Effector memory CD8-positive, alpha-beta T cell (primary cell): ENCODE results near the gene C2CD5.
"Not testable (repeated sequence)": the region's sequence is repeated elsewhere in the genome, so short reads cannot be mapped to it uniquely, and the experiment has no call there.

Experiments used
- ATAC-seq: fragments of 150-1000 bp; cut with Tn5 transposase; replicated peaks from 2 replicates; pipeline ENCODE4 v1.10.0; 2021; ENCODE audit warnings: mild to moderate bottlenecking, moderate library complexity
- DNase-seq, 3 experiments: peaks; one replicate each; pipeline ENCODE4 v3.0.0; 2021
- H3K27ac Mint-ChIP-seq, 2 donors: one replicate each; pipeline ENCODE4 v1.8.0; 2022; ENCODE audit warnings: mild to moderate bottlenecking in 2 of 2, mixed read lengths in 2 of 2, moderate library complexity in 2 of 2
- H3K27me3 Mint-ChIP-seq, 2 donors: one replicate each; pipeline ENCODE4 v1.8.0; 2022; ENCODE audit warnings: mixed read lengths in 2 of 2
- H3K36me3 Mint-ChIP-seq: one replicate; pipeline ENCODE4 v1.8.0; 2022; ENCODE audit warnings: mild to moderate bottlenecking, moderate library complexity, mixed read lengths; ENCODE audit not compliant: insufficient read depth
- H3K4me1 Mint-ChIP-seq, 2 donors: one replicate each; pipeline ENCODE4 v1.8.0; 2022; ENCODE audit warnings: low read depth in 2 of 2, mixed read lengths in 2 of 2
- H3K4me3 Mint-ChIP-seq, 2 donors: one replicate each; pipeline ENCODE4 v1.8.0; 2022; ENCODE audit warnings: mild to moderate bottlenecking in 2 of 2, mixed read lengths in 2 of 2, moderate library complexity in 2 of 2
- H3K9me3 Mint-ChIP-seq, 2 donors: one replicate each; pipeline ENCODE4 v1.8.0; 2022; ENCODE audit warnings: mixed read lengths in 2 of 2

C2CD5 gene

GRCh38 chr12:22529281-22530060 is 14.9 kb downstream of the C2CD5 start:
- Mint-ChIP-seq H3K36me3 (peaks cover 33% of the 10 kb centered on the region), H3K4me3 (no peak overlapping the region), H3K4me1 (peaks cover 8 to 16% of the 10 kb centered on the region in 2 donors), H3K27me3 (no peaks in the 10 kb centered on the region), H3K9me3 (no peaks in the 10 kb centered on the region), H3K27ac (no peak overlapping the region)
- ATAC-seq (peak; percentile 93), DNase-seq (no peak)

- Mint-ChIP-seq H3K4me1 (peaks cover 2 to 10% of the 10 kb centered on the region in 2 donors), H3K9me3 (no peaks in the 10 kb centered on the region), H3K4me3 (no peak overlapping the region), H3K27ac (no peak overlapping the region), H3K36me3 (peaks cover 42% of the 10 kb centered on the region), H3K27me3 (no peaks in the 10 kb centered on the region)
- no peak for DNase-seq
- ATAC-seq, result no peak
These were observed 16.3 kb downstream of the C2CD5 start for GRCh38 chr12:22527999-22528398.

- no peak for ATAC-seq
- H3K9me3 Mint-ChIP-seq, result no peaks in the 10 kb centered on the region
- no peak for DNase-seq
- no peak overlapping the region for H3K27ac Mint-ChIP-seq
- no peak overlapping the region for H3K4me3 Mint-ChIP-seq
- H3K4me1 Mint-ChIP-seq, result peaks cover 0 to 3% of the 10 kb centered on the region in 2 donors
- H3K36me3 Mint-ChIP-seq, result peaks cover 44% of the 10 kb centered on the region
- no peaks in the 10 kb centered on the region for H3K27me3 Mint-ChIP-seq
These were observed 17.5 kb downstream of the C2CD5 start for GRCh38 chr12:22526836-22527235.

GRCh38 chr12:22525426-22525825 is 18.9 kb downstream of the C2CD5 start:
- Mint-ChIP-seq H3K9me3 (no peaks in the 10 kb centered on the region), H3K4me1 (peaks cover 0 to 3% of the 10 kb centered on the region in 2 donors), H3K36me3 (peaks cover 38% of the 10 kb centered on the region), H3K27me3 (no peaks in the 10 kb centered on the region), H3K27ac (no peak overlapping the region), H3K4me3 (no peak overlapping the region)
- ATAC-seq, result no peak
- no peak for DNase-seq

GRCh38 chr12:22518998-22519397 is 25.3 kb downstream of the C2CD5 start:
- DNase-seq (no peak), ATAC-seq (no peak)
- Mint-ChIP-seq H3K27ac (peak overlapping the region in 1 of 2 donors; percentile 29), H3K9me3 (no peaks in the 10 kb centered on the region), H3K4me1 (peaks cover 0 to 8% of the 10 kb centered on the region in 2 donors), H3K36me3 (peaks cover 31% of the 10 kb centered on the region), H3K4me3 (no peak overlapping the region), H3K27me3 (no peaks in the 10 kb centered on the region)

- no peaks in the 10 kb centered on the region for H3K27me3 Mint-ChIP-seq
- no peak for ATAC-seq
- peaks cover 27% of the 10 kb centered on the region for H3K36me3 Mint-ChIP-seq
- no peaks in the 10 kb centered on the region for H3K9me3 Mint-ChIP-seq
- no peak overlapping the region for H3K4me3 Mint-ChIP-seq
- H3K4me1 Mint-ChIP-seq, result peaks cover 0 to 8% of the 10 kb centered on the region in 2 donors
- no peak overlapping the region for H3K27ac Mint-ChIP-seq
- no peak for DNase-seq
These were observed 26.2 kb downstream of the C2CD5 start for GRCh38 chr12:22518060-22518719.

- Mint-ChIP-seq H3K9me3 (no peaks in the 10 kb centered on the region), H3K4me3 (no peak overlapping the region), H3K27me3 (no peaks in the 10 kb centered on the region), H3K4me1 (peaks cover 0 to 8% of the 10 kb centered on the region in 2 donors), H3K27ac (no peak overlapping the region), H3K36me3 (peaks cover 22% of the 10 kb centered on the region)
- DNase-seq (no peak), ATAC-seq (no peak)
These were observed 29.5 kb downstream of the C2CD5 start for GRCh38 chr12:22514875-22515274.

- no peaks in the 10 kb centered on the region for H3K9me3 Mint-ChIP-seq
- no peaks in the 10 kb centered on the region for H3K27me3 Mint-ChIP-seq
- no peak overlapping the region for H3K27ac Mint-ChIP-seq
- no peak for DNase-seq
- H3K4me1 Mint-ChIP-seq, result no peaks in the 10 kb centered on the region
- ATAC-seq, result no peak
- H3K36me3 Mint-ChIP-seq, result peaks cover 22% of the 10 kb centered on the region
- no peak overlapping the region for H3K4me3 Mint-ChIP-seq
These were observed 38.5 kb downstream of the C2CD5 start for GRCh38 chr12:22505826-22506225.

- Mint-ChIP-seq H3K9me3 (no peaks in the 10 kb centered on the region), H3K36me3 (peaks cover 24% of the 10 kb centered on the region), H3K27ac (no peak overlapping the region), H3K27me3 (no peaks in the 10 kb centered on the region), H3K4me3 (no peak overlapping the region), H3K4me1 (no peaks in the 10 kb centered on the region)
- ATAC-seq (no peak), DNase-seq (no peak)
These were observed 44.2 kb downstream of the C2CD5 start for GRCh38 chr12:22500100-22500499.

- ATAC-seq, result no peak
- no peak for DNase-seq
- Mint-ChIP-seq H3K4me3 (no peak overlapping the region), H3K9me3 (no peaks in the 10 kb centered on the region), H3K27ac (no peak overlapping the region), H3K36me3 (peaks cover 19% of the 10 kb centered on the region), H3K4me1 (no peaks in the 10 kb centered on the region), H3K27me3 (no peaks in the 10 kb centered on the region)
These were observed 44.9 kb downstream of the C2CD5 start for GRCh38 chr12:22499445-22499844.

GRCh38 chr12:22494319-22494718 is 50.0 kb downstream of the C2CD5 start:
- Mint-ChIP-seq H3K9me3 (no peaks in the 10 kb centered on the region), H3K36me3 (peaks cover 26% of the 10 kb centered on the region), H3K4me3 (no peak overlapping the region), H3K27ac (no peak overlapping the region), H3K27me3 (no peaks in the 10 kb centered on the region), H3K4me1 (no peaks in the 10 kb centered on the region)
- no peak for ATAC-seq
- DNase-seq, result no peak

GRCh38 chr12:22491034-22491433 is 53.3 kb downstream of the C2CD5 start:
- no peak overlapping the region for H3K4me3 Mint-ChIP-seq
- no peak overlapping the region for H3K27ac Mint-ChIP-seq
- no peak for ATAC-seq
- H3K4me1 Mint-ChIP-seq, result no peaks in the 10 kb centered on the region
- no peaks in the 10 kb centered on the region for H3K9me3 Mint-ChIP-seq
- DNase-seq, result no peak
- H3K27me3 Mint-ChIP-seq, result no peaks in the 10 kb centered on the region
- peaks cover 29% of the 10 kb centered on the region for H3K36me3 Mint-ChIP-seq

- Mint-ChIP-seq H3K4me3 (no peak overlapping the region), H3K9me3 (no peaks in the 10 kb centered on the region), H3K36me3 (peaks cover 35% of the 10 kb centered on the region), H3K27me3 (no peaks in the 10 kb centered on the region), H3K27ac (no peak overlapping the region), H3K4me1 (no peaks in the 10 kb centered on the region)
- DNase-seq (no peak), ATAC-seq (no peak)
These were observed 55.9 kb downstream of the C2CD5 start for GRCh38 chr12:22488478-22488877.

- peaks cover 39% of the 10 kb centered on the region for H3K36me3 Mint-ChIP-seq
- not testable (repeated sequence) for H3K4me3 Mint-ChIP-seq, ATAC-seq, H3K27me3 Mint-ChIP-seq, H3K9me3 Mint-ChIP-seq, H3K27ac Mint-ChIP-seq, DNase-seq, H3K4me1 Mint-ChIP-seq
These were observed 56.7 kb downstream of the C2CD5 start for GRCh38 chr12:22487683-22488082.
